Measurements from ENCODE around the gene SMAD3.

DNA sequence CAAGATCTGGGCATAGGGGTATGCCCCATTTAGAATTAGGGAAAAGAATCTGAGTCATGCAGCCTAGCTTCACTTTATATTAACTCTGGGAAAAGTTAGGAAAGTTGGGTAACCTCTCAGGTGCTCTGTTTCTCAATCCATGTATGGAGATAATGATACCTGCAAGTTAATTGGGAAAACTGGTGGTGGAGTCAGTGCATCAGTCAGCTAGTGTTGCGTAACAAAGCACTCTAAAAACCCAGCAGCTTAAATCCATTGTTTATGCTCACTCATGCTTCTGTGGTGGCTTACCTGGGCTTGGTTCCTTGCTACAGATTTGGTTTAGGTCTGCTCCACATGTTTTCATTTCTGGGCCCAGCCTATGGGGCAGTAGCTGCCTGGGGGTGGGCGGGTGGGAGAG is 91.0 kb downstream of the SMAD3 start:
- TF ChIP-seq POLR2A (IDR thresholded peaks at IDR 0.05), result no peak
- TF ChIP-seq, protein P1, sequence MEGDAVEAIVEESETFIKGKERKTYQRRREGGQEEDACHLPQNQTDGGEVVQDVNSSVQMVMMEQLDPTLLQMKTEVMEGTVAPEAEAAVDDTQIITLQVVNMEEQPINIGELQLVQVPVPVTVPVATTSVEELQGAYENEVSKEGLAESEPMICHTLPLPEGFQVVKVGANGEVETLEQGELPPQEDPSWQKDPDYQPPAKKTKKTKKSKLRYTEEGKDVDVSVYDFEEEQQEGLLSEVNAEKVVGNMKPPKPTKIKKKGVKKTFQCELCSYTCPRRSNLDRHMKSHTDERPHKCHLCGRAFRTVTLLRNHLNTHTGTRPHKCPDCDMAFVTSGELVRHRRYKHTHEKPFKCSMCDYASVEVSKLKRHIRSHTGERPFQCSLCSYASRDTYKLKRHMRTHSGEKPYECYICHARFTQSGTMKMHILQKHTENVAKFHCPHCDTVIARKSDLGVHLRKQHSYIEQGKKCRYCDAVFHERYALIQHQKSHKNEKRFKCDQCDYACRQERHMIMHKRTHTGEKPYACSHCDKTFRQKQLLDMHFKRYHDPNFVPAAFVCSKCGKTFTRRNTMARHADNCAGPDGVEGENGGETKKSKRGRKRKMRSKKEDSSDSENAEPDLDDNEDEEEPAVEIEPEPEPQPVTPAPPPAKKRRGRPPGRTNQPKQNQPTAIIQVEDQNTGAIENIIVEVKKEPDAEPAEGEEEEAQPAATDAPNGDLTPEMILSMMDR (IDR thresholded peaks at IDR 0.05), result no peak
